ENCODE data around the gene SNX13. TPM values are rescaled to one million over a fixed set of nuclear protein-coding genes. Genes with fewer than 3 reads are reported as not detected.

SNX13 gene
- total and polyA plus RNA-seq, 2 of the 4 experiments (the other 2 are of a cell fraction), result 9.0 to 24.9 TPM

- no peak overlapping the region for H3K9ac ChIP-seq (ENCODE audit: low read depth, low read length)
- dilution Hi-C loops (cut with HindIII; ENCODE audit: low sequenced_read_pairs, unreplicated experiment) (no loop called here), intact Hi-C loops (cut with micrococcal nuclease) (no loop called here), in situ Hi-C loops (cut with MboI; ENCODE audit: low sequenced_read_pairs) (no loop called here)
- ChIA-PET POLR2A (ENCODE audit: unreplicated experiment) (no interaction called here), CTCF (no interaction called here)
- H3K4me1 ChIP-seq (ENCODE audit: control insufficient read depth, insufficient read depth, low read length), result peaks cover 2% of the 10 kb centered on the region; the same call in 1 of the 2 replicates
- peaks cover 43% of the 10 kb centered on the region for H4K20me1 ChIP-seq (ENCODE audit: insufficient read depth, low read length)
- no peak overlapping the region for H4K5ac ChIP-seq (ENCODE audit: low read depth, low read length)
- no peak overlapping the region for H2AFZ ChIP-seq (replicated peaks; ENCODE audit: low read length, poor library complexity)
- no peak overlapping the region for H2BK5ac ChIP-seq (ENCODE audit: low read depth, low read length, poor library complexity, severe bottlenecking)
- no peak overlapping the region for H2AK9ac ChIP-seq (replicated peaks; ENCODE audit: low read depth, low read length, poor library complexity)
- no peak overlapping the region for H2BK20ac ChIP-seq (ENCODE audit: low read depth, low read length)
- ATAC-seq (ENCODE audit: low read depth) (no peak), DNase-seq (no peak)
- peaks cover 1% of the 10 kb centered on the region; the same call in 1 of the 2 replicates for H3K9me3 ChIP-seq (ENCODE audit: control insufficient read depth, insufficient read depth, low read length)
- TF ChIP-seq USF2 (IDR thresholded peaks at IDR 0.05; ENCODE audit: low read depth, low read length), result no peak
- no peak for TF ChIP-seq SMC3 (IDR thresholded peaks at IDR 0.05; ENCODE audit: low read depth, low read length)
- no peak for TF ChIP-seq BHLHE40 (IDR thresholded peaks at IDR 0.05; ENCODE audit: low read depth, low read length)
- no peak for TF ChIP-seq CTCF (conservative IDR thresholded peaks at IDR 0.05; ENCODE audit: low read depth, low read length)
- no peak for TF ChIP-seq POLR2A (IDR thresholded peaks at IDR 0.05; ENCODE audit: low read depth, low read length)
- no peak for TF ChIP-seq RFX5 (IDR thresholded peaks at IDR 0.05; ENCODE audit: low read depth, low read length)
- no peak for TF ChIP-seq ELK1 (IDR thresholded peaks at IDR 0.05; ENCODE audit: borderline replicate concordance, low read depth, low read length)
- TF ChIP-seq FOS (IDR thresholded peaks at IDR 0.05; ENCODE audit: low read depth, low read length), result no peak
- no peak for TF ChIP-seq RAD21 (IDR thresholded peaks at IDR 0.05; ENCODE audit: low read length)
- TF ChIP-seq RCOR1 (IDR thresholded peaks at IDR 0.05; ENCODE audit: insufficient replicate concordance, low read length), result no peak
- no peak for TF ChIP-seq CEBPB (IDR thresholded peaks at IDR 0.05; ENCODE audit: low read depth, low read length)
- no peak for TF ChIP-seq MAZ (IDR thresholded peaks at IDR 0.05; ENCODE audit: borderline replicate concordance, low read depth, low read length)
- no peak for TF ChIP-seq MAFK (IDR thresholded peaks at IDR 0.05; ENCODE audit: low read depth, low read length)
- H3K36me3 ChIP-seq (ENCODE audit: control insufficient read depth, insufficient read depth, low read length), result no peaks in the 10 kb centered on the region
- H4K91ac ChIP-seq (ENCODE audit: insufficient read depth, low read depth, low read length), result no peak overlapping the region
- H3K4me2 ChIP-seq (ENCODE audit: low read depth, low read length), result no peak overlapping the region
- H2AK5ac ChIP-seq (ENCODE audit: low read depth, low read length), result no peak overlapping the region
- H3K79me1 ChIP-seq (ENCODE audit: low read depth in 1 of 2, low read length in 2 of 2), result peaks cover 14 to 58% of the 10 kb centered on the region in 2 experiments
- no peak overlapping the region for H3K4me3 ChIP-seq (ENCODE audit: insufficient read depth, low read depth, low read length)
- H2BK15ac ChIP-seq (ENCODE audit: low read depth, low read length), result no peak overlapping the region
- H2BK120ac ChIP-seq (ENCODE audit: low read depth, low read length), result no peak overlapping the region
- peaks cover 2% of the 10 kb centered on the region; the same call in 1 of the 2 replicates for H3K9me1 ChIP-seq (ENCODE audit: insufficient read depth, low read length)
- no CpG with 5 or more reads among the region's 3 CpGs for WGBS, 2 experiments (ENCODE audit: extremely low coverage in 2 of 2, insufficient read length in 1 of 2)
- H3K14ac ChIP-seq (replicated peaks; ENCODE audit: low read depth, low read length), result no peak overlapping the region
- H3K27me3 ChIP-seq (ENCODE audit: control insufficient read depth, insufficient read depth, low read length), result no peaks in the 10 kb centered on the region
- H3K4ac ChIP-seq (ENCODE audit: low read depth, low read length), result no peak overlapping the region
- no peak overlapping the region for H3K23ac ChIP-seq (ENCODE audit: low read depth, low read length)
- H3K56ac ChIP-seq (ENCODE audit: extremely low read depth, insufficient read depth, low read length), result no peak overlapping the region
- no TSS peak for BruUV-seq (replicated peaks)
- no peak overlapping the region for H4K8ac ChIP-seq (ENCODE audit: low read depth in 2 of 2, low read length in 2 of 2)
- no peak overlapping the region for H3K18ac ChIP-seq (ENCODE audit: low read depth, low read length)
- no peak overlapping the region for H3K27ac ChIP-seq (ENCODE audit: insufficient read depth, low read length)
Observed at GRCh38 chr7:17917842-17918241, 22.5 kb downstream of the SNX13 start.
